ENCODE measurements around the gene UBE4B.
"Not testable (repeated sequence)": the region's sequence is repeated elsewhere in the genome, so short reads cannot be mapped to it uniquely, and the experiment has no call there.

The UBE4B gene

GRCh38 chr1:10179406-10180091, 146.8 kb downstream of the UBE4B start:
- no peak for DNase-seq

- peak; percentile 80 for DNase-seq
These were observed 148.4 kb downstream of the UBE4B start for GRCh38 chr1:10181154-10181553.

- DNase-seq = no peak
These were observed 153.0 kb downstream of the UBE4B start for GRCh38 chr1:10185759-10186158.

DNA sequence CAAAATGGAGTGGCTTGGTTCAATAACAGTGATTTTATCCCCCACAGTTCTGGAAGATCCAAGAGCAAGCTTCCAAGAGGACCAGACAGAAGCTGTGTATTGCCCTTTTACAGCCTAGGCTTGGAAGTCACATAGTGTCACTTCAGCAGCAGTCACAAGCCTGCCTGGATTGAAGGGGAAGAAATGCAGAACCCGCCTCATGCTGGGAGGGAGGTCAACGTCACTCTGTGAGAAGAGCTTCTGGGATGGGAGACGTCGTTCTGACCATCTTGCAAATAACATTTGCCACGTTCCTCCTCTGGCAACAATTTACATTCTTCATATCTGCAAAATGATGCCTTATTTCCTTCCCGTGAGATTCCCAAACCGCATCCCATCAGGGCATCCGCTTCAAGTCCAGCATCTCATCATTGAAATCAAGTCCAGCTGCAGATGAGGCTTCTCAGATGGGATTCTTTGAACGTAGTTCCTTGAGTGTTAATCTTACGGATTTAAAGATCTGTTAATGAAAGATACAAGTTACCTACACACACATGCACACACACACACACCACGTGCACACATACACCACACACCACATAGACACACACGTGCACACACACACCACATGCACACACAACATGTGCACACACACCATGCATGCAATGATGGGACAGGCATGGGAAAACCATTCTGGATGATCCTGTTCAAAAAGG, 153.7 kb downstream of the UBE4B start:
- peak; percentile 86 for DNase-seq

GRCh38 chr1:10187026-10187334, 154.2 kb downstream of the UBE4B start:
- DNase-seq = no peak

- no peak for DNase-seq
These were observed 155.4 kb downstream of the UBE4B start for GRCh38 chr1:10188133-10188650.

DNA sequence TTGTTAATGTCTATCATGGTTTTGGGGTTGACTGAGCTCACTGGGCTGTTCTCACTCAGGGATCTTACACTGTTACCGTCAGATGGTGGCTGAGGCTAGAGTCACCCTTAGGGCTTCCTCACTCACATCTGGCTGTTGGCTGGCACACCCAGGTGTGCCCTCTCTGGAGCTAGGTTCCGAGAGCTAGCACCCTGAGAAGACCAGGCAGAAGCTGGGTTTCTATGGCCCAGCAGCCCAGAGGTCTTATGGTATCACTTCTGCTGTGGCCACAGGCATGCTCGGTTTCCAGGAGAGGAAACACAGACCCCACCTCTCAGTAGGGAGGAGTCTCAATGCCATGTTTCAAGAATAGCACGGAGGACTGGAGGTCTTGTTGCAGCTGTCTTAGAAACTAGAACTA, 156.9 kb downstream of the UBE4B start:
- no peak for DNase-seq

GRCh38 chr1:10192263-10192662, 159.5 kb downstream of the UBE4B start:
- DNase-seq = no peak

DNA sequence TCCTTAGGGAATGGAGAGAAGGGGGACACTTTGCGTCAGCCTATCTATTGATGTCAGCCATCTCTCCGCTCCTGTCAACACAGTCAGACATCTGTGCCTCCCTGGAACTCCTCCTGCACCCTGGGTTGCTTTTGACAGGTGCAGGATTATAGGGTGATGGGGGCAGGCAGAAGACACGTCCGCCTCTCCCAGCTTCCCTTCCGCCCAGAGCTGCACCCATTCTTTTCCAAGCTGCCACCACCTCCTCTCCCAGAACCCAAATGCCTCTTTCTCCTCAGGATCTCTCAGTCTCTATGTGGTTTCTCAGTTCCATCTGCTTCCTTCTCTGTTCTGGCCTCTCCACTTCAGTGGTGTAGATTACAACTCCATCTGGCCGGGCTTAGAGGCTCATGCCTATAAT, 160.5 kb downstream of the UBE4B start:
- DNase-seq = no peak

DNA sequence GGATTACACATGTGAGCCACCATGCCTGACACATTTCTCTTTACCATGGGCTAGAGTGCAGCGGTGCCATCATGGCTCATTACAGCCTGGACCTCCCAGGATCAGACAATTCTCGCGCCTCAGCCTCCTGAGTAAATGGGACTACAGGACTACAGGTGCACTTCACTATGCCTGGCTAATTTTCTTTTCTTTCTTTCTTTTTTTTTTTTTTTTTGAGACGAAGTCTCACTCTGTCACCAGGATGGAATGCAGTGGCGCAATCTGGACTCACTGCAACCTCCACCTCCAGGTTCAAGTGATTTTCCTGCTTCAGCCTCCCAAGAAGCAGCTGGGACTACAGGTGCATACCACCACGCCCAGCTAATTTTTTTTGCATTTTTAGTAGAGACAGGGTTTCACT, 162.8 kb downstream of the UBE4B start:
- DNase-seq = peak; percentile 53

- peak; percentile 40 for DNase-seq
These were observed 164.2 kb downstream of the UBE4B start for GRCh38 chr1:10196976-10197375.

DNA sequence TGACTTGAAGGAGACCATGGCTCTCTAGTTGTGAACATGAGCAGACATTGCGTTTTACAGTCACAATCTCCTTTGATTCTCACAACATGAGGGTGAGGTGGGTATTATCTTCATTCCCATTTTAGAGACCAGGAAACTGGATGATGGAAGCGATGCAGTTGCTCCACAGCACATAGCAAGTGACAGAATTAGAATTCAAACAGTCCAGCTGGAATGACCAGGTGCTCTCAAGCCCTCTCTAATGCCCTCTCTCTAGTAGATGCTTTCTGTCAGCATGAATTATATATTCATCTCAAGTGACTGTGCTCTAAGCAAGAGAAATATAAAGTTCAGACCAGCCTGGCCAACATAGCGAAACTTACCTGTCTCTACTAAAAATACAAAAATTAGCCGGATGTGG, 167.9 kb downstream of the UBE4B start:
- DNase-seq = no peak

DNA sequence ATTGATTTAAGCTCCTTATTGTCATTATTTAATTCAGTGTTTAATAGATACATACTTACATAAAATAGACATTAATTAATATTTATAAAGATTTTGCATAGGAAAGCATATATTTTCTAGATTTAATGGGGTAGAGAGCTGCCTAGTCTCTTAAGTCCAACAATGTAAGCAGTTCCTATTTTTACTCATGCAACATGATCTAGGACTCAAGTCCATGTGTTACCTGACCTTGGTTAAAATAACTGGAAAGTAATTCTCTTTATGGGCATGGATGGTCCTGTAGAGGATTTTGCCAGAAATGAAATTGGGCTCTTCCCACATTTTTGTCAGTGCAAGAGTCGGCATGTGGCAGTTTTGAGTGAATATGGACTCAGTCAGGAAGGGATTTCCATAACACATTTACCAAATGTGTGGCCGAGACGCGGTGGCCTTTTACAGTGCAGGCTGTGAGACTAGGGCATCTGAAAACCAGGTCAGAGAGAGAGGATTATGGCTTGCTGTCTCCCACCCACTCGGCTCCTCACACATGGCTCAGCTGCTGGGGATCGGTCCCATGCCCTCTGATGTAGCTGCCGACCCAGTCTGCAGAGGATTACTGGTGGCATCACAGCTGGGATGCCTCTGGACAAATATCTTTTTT, 171.4 kb downstream of the UBE4B start:
- no peak for DNase-seq

DNA sequence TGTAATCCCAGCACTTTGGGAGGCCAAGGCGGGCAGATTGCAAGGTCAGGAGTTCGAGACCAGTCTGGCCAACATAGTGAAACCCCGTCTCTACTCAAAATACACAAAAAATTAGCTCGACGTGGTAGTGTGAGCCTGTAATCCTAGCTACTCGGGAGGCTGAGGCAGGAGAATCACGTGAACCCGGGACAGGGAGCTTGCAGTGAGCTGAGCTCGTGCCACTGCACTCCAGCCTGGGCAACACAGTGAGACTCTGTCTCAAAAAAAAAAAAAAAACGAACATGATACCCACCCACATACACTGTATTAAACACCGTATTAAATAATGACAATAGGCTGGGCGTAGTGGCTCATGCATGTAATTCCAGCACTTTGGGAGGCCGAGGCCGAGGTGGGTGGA, 172.4 kb downstream of the UBE4B start:
- not testable (repeated sequence) for DNase-seq

GRCh38 chr1:10207810-10208209, 175.1 kb downstream of the UBE4B start:
- DNase-seq = no peak

GRCh38 chr1:10208537-10208936, 175.8 kb downstream of the UBE4B start:
- no peak for DNase-seq

- no peak for DNase-seq
These were observed 176.8 kb downstream of the UBE4B start for GRCh38 chr1:10209590-10209904.

GRCh38 chr1:10209905-10210810, 177.4 kb downstream of the UBE4B start, which contains the start of gene KIF1B:
Gene KIF1B, plus strand, starts transcription at chr1:10210570. Its CDS starts 21,759 bp downstream, at chr1:10232329.
- DNase-seq = peak; percentile 98

GRCh38 chr1:10210841-10211804, 178.4 kb downstream of the UBE4B start:
- peak; percentile 91 for DNase-seq

DNA sequence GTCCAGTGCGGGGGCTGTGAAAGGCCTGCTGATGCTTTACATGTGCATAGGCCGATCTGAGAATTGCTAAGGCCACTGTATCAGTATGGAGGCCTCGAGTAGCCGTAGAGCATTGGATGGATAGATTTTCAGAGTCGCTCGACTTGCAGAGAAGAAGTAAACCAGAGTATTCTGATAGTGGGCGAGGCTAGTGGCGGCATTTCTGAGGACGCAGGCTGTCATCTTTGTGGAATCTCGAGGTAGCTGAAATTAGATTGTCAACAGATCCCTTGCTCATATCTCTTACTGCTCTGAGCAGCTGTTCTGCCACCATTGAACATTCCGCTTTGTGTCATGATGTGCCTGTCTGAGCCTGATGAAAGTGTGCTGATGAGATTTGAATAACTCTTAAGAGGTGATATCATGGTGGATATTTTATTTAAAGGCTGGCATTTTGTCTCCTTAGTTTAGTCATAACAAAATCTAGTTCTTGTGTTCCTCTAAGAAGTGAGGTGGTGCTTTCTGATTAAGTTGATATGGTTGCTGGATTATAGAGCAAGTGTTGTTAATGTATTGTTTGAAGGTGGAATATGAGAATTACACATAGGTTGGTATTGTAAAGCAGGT, 179.2 kb downstream of the UBE4B start:
- DNase-seq = peak; percentile 64

DNA sequence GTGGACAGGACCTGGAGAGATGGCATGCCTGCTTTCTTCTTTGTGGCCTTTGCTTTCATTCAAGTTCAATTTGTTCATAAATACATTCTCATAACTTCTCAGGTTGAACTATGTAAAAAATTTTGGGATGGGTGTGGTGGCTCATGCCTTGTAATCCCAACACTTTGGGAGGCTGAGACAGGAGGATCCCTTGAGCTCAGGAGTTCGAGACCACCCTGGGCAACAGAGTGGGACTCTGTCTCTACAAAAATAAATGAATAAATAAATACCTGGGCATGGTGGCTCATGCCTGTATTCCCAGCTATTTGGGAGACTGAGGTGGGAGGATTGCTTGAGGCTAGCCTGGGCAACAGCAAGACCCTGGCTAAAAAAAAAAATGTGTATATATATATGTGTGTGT, 179.7 kb downstream of the UBE4B start:
- DNase-seq = no peak

Measured in fibroblast of skin of right biceps (primary cell).